ENCODE results near the gene ADAMTS3.

ADAMTS3 gene

DNA sequence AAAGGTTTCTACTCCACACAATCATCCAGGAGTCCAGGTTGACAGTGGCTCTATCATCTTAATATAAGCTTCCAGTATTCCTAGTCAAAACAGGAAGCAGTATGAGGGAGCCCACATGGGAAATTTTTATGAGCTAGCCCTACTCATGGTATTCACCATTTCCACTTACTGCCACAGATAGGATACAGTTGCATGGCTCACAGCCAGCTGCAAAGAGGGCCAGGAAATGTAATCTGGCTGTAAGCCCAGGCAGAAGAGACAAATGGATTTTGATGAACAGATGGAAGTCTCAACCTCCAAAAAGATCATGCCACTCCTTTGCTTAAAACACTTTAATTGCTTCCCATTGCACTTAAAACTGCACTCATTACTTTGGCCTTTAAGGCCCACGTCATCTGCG, 150.6 kb downstream of the ADAMTS3 start (continued):
- TF ChIP-seq ZBTB6 (tag by site-specific recombination; IDR thresholded peaks at IDR 0.05), result peak; percentile 93
- TF ChIP-seq ZNF146 (tag by site-specific recombination; IDR thresholded peaks at IDR 0.05), result no peak
- TF ChIP-seq KLF10 (tag by site-specific recombination; IDR thresholded peaks at IDR 0.05), result no peak
- no peak for TF ChIP-seq SP3 (tag by site-specific recombination; IDR thresholded peaks at IDR 0.05)
- TF ChIP-seq ZNF658 (tag by site-specific recombination; IDR thresholded peaks at IDR 0.05), result no peak
- TF ChIP-seq ZNF521 (tag by site-specific recombination; IDR thresholded peaks at IDR 0.05), result no peak
- TF ChIP-seq ZNF239 (tag by site-specific recombination; IDR thresholded peaks at IDR 0.05), result no peak
- TF ChIP-seq, protein P1, sequence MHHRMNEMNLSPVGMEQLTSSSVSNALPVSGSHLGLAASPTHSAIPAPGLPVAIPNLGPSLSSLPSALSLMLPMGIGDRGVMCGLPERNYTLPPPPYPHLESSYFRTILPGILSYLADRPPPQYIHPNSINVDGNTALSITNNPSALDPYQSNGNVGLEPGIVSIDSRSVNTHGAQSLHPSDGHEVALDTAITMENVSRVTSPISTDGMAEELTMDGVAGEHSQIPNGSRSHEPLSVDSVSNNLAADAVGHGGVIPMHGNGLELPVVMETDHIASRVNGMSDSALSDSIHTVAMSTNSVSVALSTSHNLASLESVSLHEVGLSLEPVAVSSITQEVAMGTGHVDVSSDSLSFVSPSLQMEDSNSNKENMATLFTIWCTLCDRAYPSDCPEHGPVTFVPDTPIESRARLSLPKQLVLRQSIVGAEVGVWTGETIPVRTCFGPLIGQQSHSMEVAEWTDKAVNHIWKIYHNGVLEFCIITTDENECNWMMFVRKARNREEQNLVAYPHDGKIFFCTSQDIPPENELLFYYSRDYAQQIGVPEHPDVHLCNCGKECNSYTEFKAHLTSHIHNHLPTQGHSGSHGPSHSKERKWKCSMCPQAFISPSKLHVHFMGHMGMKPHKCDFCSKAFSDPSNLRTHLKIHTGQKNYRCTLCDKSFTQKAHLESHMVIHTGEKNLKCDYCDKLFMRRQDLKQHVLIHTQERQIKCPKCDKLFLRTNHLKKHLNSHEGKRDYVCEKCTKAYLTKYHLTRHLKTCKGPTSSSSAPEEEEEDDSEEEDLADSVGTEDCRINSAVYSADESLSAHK (tag by site-specific recombination; IDR thresholded peaks at IDR 0.05), result 0 out of 2 replicates have a peak, but pooled peaks have one; percentile 28
- TF ChIP-seq ZNF747 (tag by site-specific recombination; IDR thresholded peaks at IDR 0.05), result no peak
- TF ChIP-seq ZNF155 (tag by site-specific recombination; IDR thresholded peaks at IDR 0.05), result no peak
- no peak for TF ChIP-seq GLIS2 (tag by site-specific recombination; IDR thresholded peaks at IDR 0.05)
- 0 out of 2 replicates have a peak, but pooled peaks have one; percentile 11 for TF ChIP-seq WT1 (tag by site-specific recombination; IDR thresholded peaks at IDR 0.05)
- no peak for TF ChIP-seq ZNF248 (tag by site-specific recombination; IDR thresholded peaks at IDR 0.05)
- no peak for TF ChIP-seq ZNF23 (tag by site-specific recombination; IDR thresholded peaks at IDR 0.05; ENCODE audit: borderline replicate concordance)
- no peak for TF ChIP-seq REST (tag by site-specific recombination; IDR thresholded peaks at IDR 0.05)
- TF ChIP-seq, protein P2, sequence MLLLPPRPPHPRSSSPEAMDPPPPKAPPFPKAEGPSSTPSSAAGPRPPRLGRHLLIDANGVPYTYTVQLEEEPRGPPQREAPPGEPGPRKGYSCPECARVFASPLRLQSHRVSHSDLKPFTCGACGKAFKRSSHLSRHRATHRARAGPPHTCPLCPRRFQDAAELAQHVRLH (tag by site-specific recombination; IDR thresholded peaks at IDR 0.05), result no peak
- no peak for TF ChIP-seq ZNF777 (tag by site-specific recombination; IDR thresholded peaks at IDR 0.05; ENCODE audit: borderline replicate concordance)
- no peak for TF ChIP-seq KLF1 (tag by site-specific recombination; IDR thresholded peaks at IDR 0.05)
- no peak for TF ChIP-seq ZNF792 (tag by site-specific recombination; IDR thresholded peaks at IDR 0.05)
- TF ChIP-seq ZBTB48 (tag by site-specific recombination; IDR thresholded peaks at IDR 0.05), result peak; percentile 58; the same call in 1 of the 2 replicates
- no peak for TF ChIP-seq ZFP3 (tag by site-specific recombination; IDR thresholded peaks at IDR 0.05; ENCODE audit: low read depth)
- TF ChIP-seq ZNF830 (tag by site-specific recombination; IDR thresholded peaks at IDR 0.05; ENCODE audit: low read depth), result no peak
- TF ChIP-seq SCRT1 (tag by site-specific recombination; IDR thresholded peaks at IDR 0.05; ENCODE audit: borderline replicate concordance), result no peak
- no peak for TF ChIP-seq ZNF626 (tag by site-specific recombination; IDR thresholded peaks at IDR 0.05)
- no peak for TF ChIP-seq ZEB2 (tag by site-specific recombination; IDR thresholded peaks at IDR 0.05)
- no peak for TF ChIP-seq ZNF701 (tag by site-specific recombination; IDR thresholded peaks at IDR 0.05)
- TF ChIP-seq ZNF19 (tag by site-specific recombination; IDR thresholded peaks at IDR 0.05; ENCODE audit: low read depth), result no peak
- TF ChIP-seq ZNF274 (IDR thresholded peaks at IDR 0.05; ENCODE audit: low read length), result no peak
- TF ChIP-seq ZNF274 (tag by site-specific recombination; IDR thresholded peaks at IDR 0.05; ENCODE audit: borderline replicate concordance), result no peak
- peak; percentile 34; the same call in 1 of the 2 replicates for TF ChIP-seq PRDM6 (tag by site-specific recombination; IDR thresholded peaks at IDR 0.05)
- TF ChIP-seq ZBTB21 (tag by site-specific recombination; IDR thresholded peaks at IDR 0.05), result no peak

All from HEK293 (cell line).